Ishikawa (cell line): ENCODE measurements around the gene LMF1.

Experiments
- CEBPB ChIP-seq: IDR thresholded peaks from 2 replicates; pipeline ENCODE4 v1.6.1; 2012
- CREB1 ChIP-seq: IDR thresholded peaks from 2 replicates; pipeline ENCODE4 v1.6.1; 2012; ENCODE audit warnings: low read depth
- EGR1 ChIP-seq: IDR thresholded peaks from 2 replicates; pipeline ENCODE4 v1.6.1; 2012
- EP300 ChIP-seq: IDR thresholded peaks from 2 replicates; pipeline ENCODE4 v1.6.1; 2012; ENCODE audit warnings: borderline replicate concordance
- FOXM1 ChIP-seq: IDR thresholded peaks from 2 replicates; pipeline ENCODE4 v1.6.1; 2012; ENCODE audit warnings: low read depth, borderline replicate concordance
- NFIC ChIP-seq: IDR thresholded peaks from 2 replicates; pipeline ENCODE4 v1.6.1; 2012
- RAD21 ChIP-seq: IDR thresholded peaks from 2 replicates; pipeline ENCODE4 v1.6.1; 2012; ENCODE audit warnings: low read depth
- TAF1 ChIP-seq: IDR thresholded peaks from 2 replicates; pipeline ENCODE4 v1.6.1; 2012; ENCODE audit warnings: low read depth, mild to moderate bottlenecking
- TCF12 ChIP-seq: IDR thresholded peaks from 2 replicates; pipeline ENCODE4 v1.6.1; 2012; ENCODE audit warnings: low read depth
- TEAD4 ChIP-seq: IDR thresholded peaks from 2 replicates; pipeline ENCODE4 v1.6.1; 2012
- YY1 ChIP-seq: IDR thresholded peaks from 2 replicates; pipeline ENCODE4 v1.6.1; 2012; ENCODE audit warnings: low read depth
- ZBTB7A ChIP-seq: IDR thresholded peaks from 2 replicates; pipeline ENCODE4 v1.6.1; 2012; ENCODE audit warnings: low read depth
- TF ChIP-seq, protein P1 (sequence below): IDR thresholded peaks from 2 replicates; pipeline ENCODE4 v1.6.1; 2012; ENCODE audit warnings: low read depth, mild to moderate bottlenecking
- TF ChIP-seq, protein P2 (sequence below): IDR thresholded peaks from 2 replicates; pipeline ENCODE4 v1.6.1; 2012
- TF ChIP-seq, protein P3 (sequence below): IDR thresholded peaks from 2 replicates; pipeline ENCODE4 v1.6.1; 2012

LMF1 gene

DNA sequence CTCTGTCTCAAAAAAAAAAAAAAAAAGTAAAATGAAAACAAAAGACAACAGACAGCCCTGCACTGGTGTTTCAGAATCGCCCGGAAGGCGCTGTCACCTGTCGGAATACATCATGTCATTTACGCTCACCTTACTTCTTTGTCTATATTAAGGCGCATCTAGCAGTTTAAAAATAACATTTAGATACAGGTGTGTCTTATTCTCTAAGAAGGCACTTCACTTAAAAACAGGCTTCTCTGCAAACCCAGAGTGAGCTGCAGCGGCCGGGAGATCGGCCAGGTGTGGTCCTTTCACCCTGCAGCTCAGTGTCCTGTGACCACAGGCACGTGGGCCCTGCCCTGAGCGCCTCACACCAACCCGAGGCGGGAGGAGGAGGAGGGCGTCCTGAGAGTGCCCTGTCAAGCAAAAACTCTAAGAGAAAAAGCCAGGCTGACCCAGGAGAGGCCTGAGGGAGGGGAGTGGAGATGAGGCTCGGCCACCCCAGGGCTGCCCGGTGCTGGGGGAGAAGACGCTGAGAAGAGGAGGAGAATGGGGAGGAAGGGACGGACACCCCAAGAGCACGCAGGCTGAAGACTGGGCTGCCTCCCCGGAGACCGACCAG, 3.3 kb upstream of the LMF1 start:
- TF ChIP-seq FOXM1: no peak
- TF ChIP-seq CREB1: no peak
- no peak for TF ChIP-seq NFIC
- TF ChIP-seq EGR1: no peak
- TF ChIP-seq, protein P1, sequence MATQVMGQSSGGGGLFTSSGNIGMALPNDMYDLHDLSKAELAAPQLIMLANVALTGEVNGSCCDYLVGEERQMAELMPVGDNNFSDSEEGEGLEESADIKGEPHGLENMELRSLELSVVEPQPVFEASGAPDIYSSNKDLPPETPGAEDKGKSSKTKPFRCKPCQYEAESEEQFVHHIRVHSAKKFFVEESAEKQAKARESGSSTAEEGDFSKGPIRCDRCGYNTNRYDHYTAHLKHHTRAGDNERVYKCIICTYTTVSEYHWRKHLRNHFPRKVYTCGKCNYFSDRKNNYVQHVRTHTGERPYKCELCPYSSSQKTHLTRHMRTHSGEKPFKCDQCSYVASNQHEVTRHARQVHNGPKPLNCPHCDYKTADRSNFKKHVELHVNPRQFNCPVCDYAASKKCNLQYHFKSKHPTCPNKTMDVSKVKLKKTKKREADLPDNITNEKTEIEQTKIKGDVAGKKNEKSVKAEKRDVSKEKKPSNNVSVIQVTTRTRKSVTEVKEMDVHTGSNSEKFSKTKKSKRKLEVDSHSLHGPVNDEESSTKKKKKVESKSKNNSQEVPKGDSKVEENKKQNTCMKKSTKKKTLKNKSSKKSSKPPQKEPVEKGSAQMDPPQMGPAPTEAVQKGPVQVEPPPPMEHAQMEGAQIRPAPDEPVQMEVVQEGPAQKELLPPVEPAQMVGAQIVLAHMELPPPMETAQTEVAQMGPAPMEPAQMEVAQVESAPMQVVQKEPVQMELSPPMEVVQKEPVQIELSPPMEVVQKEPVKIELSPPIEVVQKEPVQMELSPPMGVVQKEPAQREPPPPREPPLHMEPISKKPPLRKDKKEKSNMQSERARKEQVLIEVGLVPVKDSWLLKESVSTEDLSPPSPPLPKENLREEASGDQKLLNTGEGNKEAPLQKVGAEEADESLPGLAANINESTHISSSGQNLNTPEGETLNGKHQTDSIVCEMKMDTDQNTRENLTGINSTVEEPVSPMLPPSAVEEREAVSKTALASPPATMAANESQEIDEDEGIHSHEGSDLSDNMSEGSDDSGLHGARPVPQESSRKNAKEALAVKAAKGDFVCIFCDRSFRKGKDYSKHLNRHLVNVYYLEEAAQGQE: no peak
- no peak for TF ChIP-seq TCF12
- TF ChIP-seq RAD21: no peak
- TF ChIP-seq TAF1: no peak
- TF ChIP-seq, protein P2, sequence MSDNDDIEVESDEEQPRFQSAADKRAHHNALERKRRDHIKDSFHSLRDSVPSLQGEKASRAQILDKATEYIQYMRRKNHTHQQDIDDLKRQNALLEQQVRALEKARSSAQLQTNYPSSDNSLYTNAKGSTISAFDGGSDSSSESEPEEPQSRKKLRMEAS: no peak
- TF ChIP-seq, protein P3, sequence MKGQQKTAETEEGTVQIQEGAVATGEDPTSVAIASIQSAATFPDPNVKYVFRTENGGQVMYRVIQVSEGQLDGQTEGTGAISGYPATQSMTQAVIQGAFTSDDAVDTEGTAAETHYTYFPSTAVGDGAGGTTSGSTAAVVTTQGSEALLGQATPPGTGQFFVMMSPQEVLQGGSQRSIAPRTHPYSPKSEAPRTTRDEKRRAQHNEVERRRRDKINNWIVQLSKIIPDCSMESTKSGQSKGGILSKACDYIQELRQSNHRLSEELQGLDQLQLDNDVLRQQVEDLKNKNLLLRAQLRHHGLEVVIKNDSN: no peak
- TF ChIP-seq YY1: no peak
- TF ChIP-seq ZBTB7A: no peak

GRCh38 chr16:973366-973765, 2.6 kb upstream of the LMF1 start:
- TF ChIP-seq NFIC: no peak
- TF ChIP-seq, protein P1: no peak
- no peak for TF ChIP-seq YY1
- TF ChIP-seq EGR1: no peak
- no peak for TF ChIP-seq CEBPB
- TF ChIP-seq, protein P2: no peak
- TF ChIP-seq TCF12: no peak
- TF ChIP-seq ZBTB7A: no peak
- no peak for TF ChIP-seq TEAD4
- no peak for TF ChIP-seq RAD21
- no peak for TF ChIP-seq TAF1
- no peak for TF ChIP-seq FOXM1
- TF ChIP-seq, protein P3: no peak
- no peak for TF ChIP-seq EP300
- TF ChIP-seq CREB1: no peak

GRCh38 chr16:972316-973002, 1.7 kb upstream of the LMF1 start:
- TF ChIP-seq, protein P3: no peak
- no peak for TF ChIP-seq TCF12
- no peak for TF ChIP-seq RAD21
- TF ChIP-seq CEBPB: no peak
- no peak for TF ChIP-seq CREB1
- no peak for TF ChIP-seq ZBTB7A
- TF ChIP-seq FOXM1: no peak
- no peak for TF ChIP-seq YY1
- TF ChIP-seq NFIC: no peak
- TF ChIP-seq EP300: no peak
- no peak for TF ChIP-seq TEAD4
- no peak for TF ChIP-seq EGR1

- TF ChIP-seq CEBPB (no peak), TEAD4 (no peak), EGR1 (no peak)
- TF ChIP-seq, protein P3: no peak
- TF ChIP-seq, protein P2: no peak
Observed at GRCh38 chr16:971981-972315, 1.2 kb upstream of the LMF1 start.

DNA sequence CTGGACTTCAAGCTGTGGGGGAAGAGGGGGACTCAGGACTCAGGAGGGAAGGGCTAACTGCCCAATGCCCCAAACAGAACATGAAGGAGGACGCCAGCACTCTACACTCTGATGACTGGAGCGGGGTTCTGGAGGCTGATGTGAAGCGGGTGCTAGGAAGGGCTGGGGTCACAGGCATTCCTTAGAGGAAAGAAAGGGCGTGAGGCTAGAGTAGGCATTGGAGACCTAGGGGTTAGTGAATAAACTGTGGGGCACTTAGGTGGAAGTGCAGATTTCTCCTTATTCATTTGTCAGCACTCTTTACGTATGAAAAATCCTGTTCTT, 760 bp upstream of the LMF1 start:
- TF ChIP-seq, protein P2: no peak
- TF ChIP-seq, protein P3: no peak
- no peak for TF ChIP-seq TEAD4
- TF ChIP-seq EP300: no peak
- no peak for TF ChIP-seq ZBTB7A
- no peak for TF ChIP-seq EGR1
- no peak for TF ChIP-seq NFIC
- no peak for TF ChIP-seq FOXM1
- TF ChIP-seq CREB1: no peak
- TF ChIP-seq CEBPB: no peak
- TF ChIP-seq, protein P1: no peak
- TF ChIP-seq TAF1: no peak
- no peak for TF ChIP-seq YY1
- no peak for TF ChIP-seq RAD21
- TF ChIP-seq TCF12: no peak
